ENCODE data around the gene CLCN3.

Gene CLCN3

GRCh38 chr4:169627307-169627706 lies 6.9 kb downstream of the CLCN3 start:
- H3K9me3 Mint-ChIP-seq = peaks cover 3% of the 10 kb centered on the region
- DNase-seq = no peak
- no peak for TF ChIP-seq CTCF (IDR thresholded peaks at IDR 0.05)
- H3K4me3 Mint-ChIP-seq = no peak overlapping the region
- H3K36me3 Mint-ChIP-seq (ENCODE audit: low read depth) = peaks cover 38% of the 10 kb centered on the region
- H3K27ac Mint-ChIP-seq = no peak overlapping the region
- no peaks in the 10 kb centered on the region for H3K27me3 Mint-ChIP-seq (ENCODE audit: low read depth, poor library complexity)
- peaks cover 15% of the 10 kb centered on the region for H3K4me1 Mint-ChIP-seq

- Mint-ChIP-seq H3K4me3 (no peak overlapping the region), H3K27me3 (ENCODE audit: low read depth, poor library complexity) (no peaks in the 10 kb centered on the region), H3K4me1 (peaks cover 2% of the 10 kb centered on the region), H3K27ac (no peak overlapping the region), H3K36me3 (ENCODE audit: low read depth) (peaks cover 38% of the 10 kb centered on the region), H3K9me3 (peaks cover 3% of the 10 kb centered on the region)
- DNase-seq = no peak
- no peak for TF ChIP-seq CTCF (IDR thresholded peaks at IDR 0.05)
Observed at GRCh38 chr4:169628579-169628978, 8.2 kb downstream of the CLCN3 start.

GRCh38 chr4:169630069-169630468 lies 9.7 kb downstream of the CLCN3 start:
- peaks cover 3% of the 10 kb centered on the region for H3K9me3 Mint-ChIP-seq
- no peak overlapping the region for H3K27ac Mint-ChIP-seq
- H3K27me3 Mint-ChIP-seq (ENCODE audit: low read depth, poor library complexity) = no peaks in the 10 kb centered on the region
- no peak overlapping the region for H3K4me3 Mint-ChIP-seq
- H3K4me1 Mint-ChIP-seq = no peaks in the 10 kb centered on the region
- TF ChIP-seq CTCF (IDR thresholded peaks at IDR 0.05) = no peak
- H3K36me3 Mint-ChIP-seq (ENCODE audit: low read depth) = peaks cover 38% of the 10 kb centered on the region
- no peak for DNase-seq

DNA sequence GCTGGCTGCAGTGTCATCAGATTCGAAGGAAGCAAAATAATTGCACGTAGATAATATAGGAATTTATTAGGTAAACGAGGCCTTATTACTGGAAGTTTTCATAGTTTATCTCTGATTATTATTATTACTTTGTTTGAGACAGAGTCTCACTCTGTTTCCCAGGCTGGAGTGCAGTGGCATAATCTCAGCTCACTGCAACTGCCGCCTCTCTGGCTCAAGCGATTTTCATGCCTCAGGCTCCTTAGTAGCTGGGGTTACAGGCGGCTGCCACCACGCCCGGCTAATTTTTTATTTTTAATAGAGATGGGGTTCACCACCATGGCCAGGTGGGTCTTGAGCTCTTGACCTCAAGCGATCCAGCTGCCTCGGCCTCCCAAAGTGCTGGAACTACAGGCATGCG lies 12.5 kb downstream of the CLCN3 start:
- Mint-ChIP-seq H3K27ac (no peak overlapping the region), H3K9me3 (peaks cover 3% of the 10 kb centered on the region), H3K4me1 (no peaks in the 10 kb centered on the region), H3K27me3 (ENCODE audit: low read depth, poor library complexity) (no peaks in the 10 kb centered on the region), H3K36me3 (ENCODE audit: low read depth) (peaks cover 50% of the 10 kb centered on the region), H3K4me3 (no peak overlapping the region)
- DNase-seq = no peak
- TF ChIP-seq CTCF (IDR thresholded peaks at IDR 0.05) = no peak

DNA sequence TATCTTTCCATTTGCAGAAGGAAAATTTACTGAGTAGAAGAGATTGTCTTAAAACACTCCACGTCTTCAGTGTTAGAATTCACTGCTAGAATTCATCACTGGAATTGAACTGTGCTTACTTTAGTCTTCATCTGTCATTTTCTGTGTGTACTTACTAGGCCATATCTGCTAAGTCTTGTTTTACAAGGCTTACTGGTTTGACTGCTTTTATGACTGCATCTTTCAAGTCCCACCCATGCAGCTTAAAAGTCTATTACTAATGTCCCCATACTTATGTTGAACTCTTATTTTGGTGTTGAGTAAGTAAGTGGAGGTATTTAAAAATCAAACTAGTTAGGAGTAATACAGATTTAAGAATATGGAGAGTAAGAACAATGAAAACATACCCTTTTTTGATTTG lies 14.6 kb downstream of the CLCN3 start:
- no peaks in the 10 kb centered on the region for H3K4me1 Mint-ChIP-seq
- peaks cover 3% of the 10 kb centered on the region for H3K9me3 Mint-ChIP-seq
- DNase-seq = no peak
- no peak overlapping the region for H3K27ac Mint-ChIP-seq
- no peak overlapping the region for H3K4me3 Mint-ChIP-seq
- H3K36me3 Mint-ChIP-seq (ENCODE audit: low read depth) = peaks cover 49% of the 10 kb centered on the region
- TF ChIP-seq CTCF (IDR thresholded peaks at IDR 0.05) = no peak
- H3K27me3 Mint-ChIP-seq (ENCODE audit: low read depth, poor library complexity) = peaks cover 4% of the 10 kb centered on the region

DNA sequence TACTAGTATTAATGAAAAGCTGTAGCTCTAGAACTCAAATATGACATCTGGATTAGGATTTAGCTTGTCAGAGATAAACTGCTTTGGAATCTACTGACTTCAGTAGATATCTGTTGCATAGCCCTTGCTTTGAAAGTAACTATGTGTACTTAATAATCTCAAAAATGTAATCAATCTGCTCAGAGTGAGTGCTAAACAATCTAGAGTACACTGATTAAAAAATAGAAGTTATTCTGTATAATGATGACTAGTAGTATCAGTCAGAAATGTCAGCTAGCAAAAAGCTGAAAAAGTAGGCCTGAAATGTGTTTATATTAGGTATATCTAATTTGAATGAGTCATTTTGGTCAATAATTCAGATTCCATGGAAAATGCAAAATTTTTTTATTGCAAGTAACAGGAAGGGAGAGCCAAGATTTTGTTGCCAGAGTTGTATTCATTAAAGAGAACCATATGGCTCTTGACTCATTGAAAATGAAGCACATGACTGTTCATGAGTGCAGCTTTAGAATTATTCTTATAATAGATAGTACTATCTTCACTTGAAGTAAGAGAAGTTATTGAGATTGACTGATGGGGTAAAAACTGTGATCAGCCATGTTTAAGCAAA lies 20.0 kb downstream of the CLCN3 start:
- no peak overlapping the region for H3K4me3 Mint-ChIP-seq
- no peak for DNase-seq
- H3K9me3 Mint-ChIP-seq = no peaks in the 10 kb centered on the region
- H3K27ac Mint-ChIP-seq = no peak overlapping the region
- H3K4me1 Mint-ChIP-seq = no peaks in the 10 kb centered on the region
- H3K27me3 Mint-ChIP-seq (ENCODE audit: low read depth, poor library complexity) = peaks cover 4% of the 10 kb centered on the region
- H3K36me3 Mint-ChIP-seq (ENCODE audit: low read depth) = peaks cover 56% of the 10 kb centered on the region
- no peak for TF ChIP-seq CTCF (IDR thresholded peaks at IDR 0.05)

Data from nephron progenitor cell (in vitro differentiated cells).